IMR-90 (cell line): ENCODE measurements around the gene FAM193A. TPM values are rescaled to one million over a fixed set of nuclear protein-coding genes. Genes with fewer than 3 reads are reported as not detected.

Experiments used
- ATAC-seq: fragments of 200-7000 bp; cut with Tn5 transposase; 2 replicates; pipeline ENCODE4 v1.9.1; 2020; ENCODE audit warnings: low read depth, mild to moderate bottlenecking, moderate library complexity
- BruUV-seq: library from RNA; stranded (reverse); fragments of 400-500 nt; replicated peaks from 2 replicates; lab custom pipeline; 2021; lab: Mats Ljungman, UMichigan
- CTCF ChIA-PET: fragments of 300-600 bp; formaldehyde crosslinking; extraction: SDS; loops from one replicate; lab custom pipeline; 2021; ENCODE audit warnings: antibody characterized with exemption; lab: Yijun Ruan, JAX
- POLR2A ChIA-PET: fragments of 300-600 bp; sonication (Branson Sonifier 250); formaldehyde crosslinking; loops from one replicate; lab custom pipeline; 2022; ENCODE audit warnings: antibody characterized with exemption; ENCODE audit not compliant: unreplicated experiment; lab: Charles Lee
- DNase-seq: peaks from one replicate; pipeline ENCODE4 v3.0.0; 2013
- H2AFZ ChIP-seq: replicated peaks from 2 replicates; pipeline ENCODE3; 2013; ENCODE audit warnings: low read length, mild to moderate bottlenecking; ENCODE audit not compliant: poor library complexity
- H2AK5ac ChIP-seq: 2 replicates; pipeline ENCODE4 v1.6.1; 2013; ENCODE audit warnings: low read depth, low read length, inconsistent platforms
- H2AK9ac ChIP-seq: replicated peaks from 2 replicates; pipeline ENCODE3; 2013; ENCODE audit warnings: mild to moderate bottlenecking, low read depth, low read length, moderate library complexity; ENCODE audit not compliant: poor library complexity
- H2BK120ac ChIP-seq: 2 replicates; pipeline ENCODE4 v1.6.1; 2013; ENCODE audit warnings: low read depth, low read length, inconsistent platforms
- H2BK15ac ChIP-seq: 3 replicates; pipeline ENCODE4 v1.6.1; 2013; ENCODE audit warnings: low read depth, low read length, inconsistent platforms
- H2BK20ac ChIP-seq: 2 replicates; pipeline ENCODE4 v1.6.1; 2013; ENCODE audit warnings: low read depth, mild to moderate bottlenecking, inconsistent platforms, low read length, moderate library complexity
- H2BK5ac ChIP-seq: 2 replicates; pipeline ENCODE4 v1.6.1; 2013; ENCODE audit warnings: mild to moderate bottlenecking, low read depth, low read length, inconsistent platforms; ENCODE audit not compliant: poor library complexity, severe bottlenecking
- H3K14ac ChIP-seq: replicated peaks from 2 replicates; pipeline ENCODE4 v1.6.1; 2013; ENCODE audit warnings: low read depth, low read length, inconsistent platforms
- H3K18ac ChIP-seq: 2 replicates; pipeline ENCODE4 v1.6.1; 2013; ENCODE audit warnings: low read depth, low read length, control low read depth
- H3K23ac ChIP-seq: 2 replicates; pipeline ENCODE4 v1.6.1; 2013; ENCODE audit warnings: low read depth, low read length, inconsistent platforms
- H3K27ac ChIP-seq: 2 replicates; pipeline ENCODE4 v1.5.1; 2013; ENCODE audit warnings: mild to moderate bottlenecking, control low read depth, low read length; ENCODE audit not compliant: insufficient read depth
- H3K27me3 ChIP-seq: 2 replicates; pipeline ENCODE4 v1.6.1; 2013; ENCODE audit warnings: low read length; ENCODE audit not compliant: control insufficient read depth, insufficient read depth
- H3K36me3 ChIP-seq: 2 replicates; pipeline ENCODE4 v1.6.1; 2013; ENCODE audit warnings: low read length, mixed read lengths; ENCODE audit not compliant: control insufficient read depth, insufficient read depth
- H3K4ac ChIP-seq: 2 replicates; pipeline ENCODE4 v1.6.1; 2013; ENCODE audit warnings: low read depth, low read length, inconsistent platforms
- H3K4me1 ChIP-seq: 2 replicates; pipeline ENCODE4 v1.6.1; 2013; ENCODE audit warnings: low read length, mixed read lengths; ENCODE audit not compliant: control insufficient read depth, insufficient read depth
- H3K4me2 ChIP-seq: 2 replicates; pipeline ENCODE4 v1.6.1; 2013; ENCODE audit warnings: low read depth, mild to moderate bottlenecking, control low read depth, low read length, moderate library complexity
- H3K4me3 ChIP-seq: 2 replicates; pipeline ENCODE4 v1.5.1; 2013; ENCODE audit warnings: low read depth, mild to moderate bottlenecking, control low read depth, low read length, moderate library complexity; ENCODE audit not compliant: insufficient read depth
- H3K56ac ChIP-seq: 2 replicates; pipeline ENCODE4 v1.6.1; 2013; ENCODE audit warnings: low read length, inconsistent platforms; ENCODE audit not compliant: insufficient read depth; ENCODE audit errors: extremely low read depth
- H3K79me1 ChIP-seq, 2 experiments: 2 replicates each; pipeline ENCODE4 v1.6.1; 2013; ENCODE audit warnings: low read length in 2 of 2, inconsistent platforms in 1 of 2, low read depth in 1 of 2
- H3K9ac ChIP-seq: 2 replicates; pipeline ENCODE4 v1.6.1; 2013; ENCODE audit warnings: low read depth, low read length, control low read depth
- H3K9me1 ChIP-seq: 2 replicates; pipeline ENCODE4 v1.6.1; 2013; ENCODE audit warnings: low read length, inconsistent platforms; ENCODE audit not compliant: insufficient read depth
- H3K9me3 ChIP-seq: 2 replicates; pipeline ENCODE4 v1.6.1; 2013; ENCODE audit warnings: low read length; ENCODE audit not compliant: control insufficient read depth, insufficient read depth
- H4K20me1 ChIP-seq: 2 replicates; pipeline ENCODE4 v1.6.1; 2013; ENCODE audit warnings: low read length, inconsistent platforms; ENCODE audit not compliant: insufficient read depth
- H4K5ac ChIP-seq: 2 replicates; pipeline ENCODE4 v1.6.1; 2013; ENCODE audit warnings: mild to moderate bottlenecking, low read depth, low read length, control low read depth
- H4K8ac ChIP-seq, 2 experiments: 2 replicates each; pipeline ENCODE4 v1.6.1; 2013; ENCODE audit warnings: low read depth in 2 of 2, low read length in 2 of 2, control low read depth in 1 of 2, inconsistent platforms in 1 of 2
- H4K91ac ChIP-seq: 2 replicates; pipeline ENCODE4 v1.6.1; 2013; ENCODE audit warnings: low read depth, low read length, inconsistent platforms; ENCODE audit not compliant: insufficient read depth
- BHLHE40 ChIP-seq: fragments of 150-350 bp; IDR thresholded peaks from 2 replicates; pipeline ENCODE4 v1.6.1; 2016; ENCODE audit warnings: mild to moderate bottlenecking, low read depth, low read length
- CEBPB ChIP-seq: IDR thresholded peaks from 2 replicates; pipeline ENCODE4 v1.6.1; 2012; ENCODE audit warnings: low read depth, low read length, improper control_type of control experiment
- CHD1 ChIP-seq: IDR thresholded peaks from 2 replicates; pipeline ENCODE4 v1.6.1; 2012; ENCODE audit warnings: low read depth, low read length, improper control_type of control experiment
- FOS ChIP-seq: fragments of 150-350 bp; IDR thresholded peaks from 2 replicates; pipeline ENCODE4 v1.6.1; 2016; ENCODE audit warnings: low read depth, low read length
- MAFK ChIP-seq: IDR thresholded peaks from 2 replicates; pipeline ENCODE4 v1.6.1; 2012; ENCODE audit warnings: low read depth, low read length, improper control_type of control experiment
- MAZ ChIP-seq: IDR thresholded peaks from 2 replicates; pipeline ENCODE4 v1.6.1; 2012; ENCODE audit warnings: low read depth, mild to moderate bottlenecking, low read length, improper control_type of control experiment, moderate library complexity, borderline replicate concordance
- MXI1 ChIP-seq: IDR thresholded peaks from 2 replicates; pipeline ENCODE4 v1.6.1; 2012; ENCODE audit warnings: low read depth, mild to moderate bottlenecking, low read length, moderate library complexity, borderline replicate concordance
- NFE2L2 ChIP-seq: fragments of 150-350 bp; IDR thresholded peaks from 2 replicates; pipeline ENCODE4 v1.6.1; 2016; ENCODE audit warnings: low read depth, mild to moderate bottlenecking, low read length
- POLR2A ChIP-seq: IDR thresholded peaks from 2 replicates; pipeline ENCODE4 v1.6.1; 2012; ENCODE audit warnings: mild to moderate bottlenecking, low read depth, low read length
- RAD21 ChIP-seq: IDR thresholded peaks from 2 replicates; pipeline ENCODE4 v1.6.1; 2012; ENCODE audit warnings: low read length, improper control_type of control experiment
- RCOR1 ChIP-seq: IDR thresholded peaks from 2 replicates; pipeline ENCODE4 v1.6.1; 2012; ENCODE audit warnings: mild to moderate bottlenecking, low read length, improper control_type of control experiment; ENCODE audit not compliant: insufficient replicate concordance
- RFX5 ChIP-seq: IDR thresholded peaks from 2 replicates; pipeline ENCODE4 v1.8.0; 2012; ENCODE audit warnings: low read depth, mild to moderate bottlenecking, low read length, moderate library complexity
- SMC3 ChIP-seq: fragments of 150-350 bp; IDR thresholded peaks from 2 replicates; pipeline ENCODE4 v1.6.1; 2016; ENCODE audit warnings: low read depth, mild to moderate bottlenecking, antibody characterized with exemption, low read length, moderate library complexity
- whole genome bisulfite sequencing, 2 experiments: methylation state at CpG; one replicate each; pipeline versions ENCODE4 v1.1.5 to v1.1.7; 2013; ENCODE audit warnings: missing lambda C conversion rate in 2 of 2; ENCODE audit not compliant: insufficient read length in 1 of 2; ENCODE audit errors: extremely low coverage in 2 of 2; 5-methylcytosine and 5-hydroxymethylcytosine counted together
- dilution Hi-C: fragments of 300-500 bp; cut with HindIII; formaldehyde crosslinking; loops from one replicate; pipeline ENCODE4 v1.14.3; 2018; ENCODE audit warnings: low sequenced_read_pairs; ENCODE audit not compliant: unreplicated experiment
- in situ Hi-C: fragments of 300-500 bp; cut with MboI; formaldehyde crosslinking; loops from 3 replicates; pipeline ENCODE4 v1.14.3; 2019; ENCODE audit warnings: low sequenced_read_pairs, inconsistent platforms, mixed read lengths
- intact Hi-C: fragments of 100-400 bp; cut with micrococcal nuclease; formaldehyde crosslinking; loops from 2 replicates; pipeline ENCODE4 v1.10.0; 2022
- polyA plus RNA-seq, 3 experiments: library from polyadenylated mRNA; depleted of rRNA; stranded (reverse); fragments of >200 nt; gene quantifications; 2 replicates each; pipeline ENCODE4 v1.2.3, GENCODE V29; 2012; ENCODE audit warnings: low replicate concordance in 1 of 3
- total RNA-seq: library from RNA; depleted of rRNA; stranded (reverse); fragments of >200 nt; gene quantifications from 2 replicates; pipeline ENCODE4 v1.2.3, GENCODE V29; 2012
- TF ChIP-seq, protein P1 (sequence below): conservative IDR thresholded peaks from 2 replicates; pipeline ENCODE4 v1.5.1; 2012; ENCODE audit warnings: mild to moderate bottlenecking, low read depth, low read length, improper control_type of control experiment
- TF ChIP-seq, protein P2 (sequence below): fragments of 150-350 bp; IDR thresholded peaks from 2 replicates; pipeline ENCODE4 v1.6.1; 2017; ENCODE audit warnings: mild to moderate bottlenecking, antibody characterized with exemption, low read length, low read depth

The FAM193A gene
- total and polyA plus RNA-seq, 2 of the 4 experiments (the other 2 are of a cell fraction), result 6.8 to 11.0 TPM

DNA sequence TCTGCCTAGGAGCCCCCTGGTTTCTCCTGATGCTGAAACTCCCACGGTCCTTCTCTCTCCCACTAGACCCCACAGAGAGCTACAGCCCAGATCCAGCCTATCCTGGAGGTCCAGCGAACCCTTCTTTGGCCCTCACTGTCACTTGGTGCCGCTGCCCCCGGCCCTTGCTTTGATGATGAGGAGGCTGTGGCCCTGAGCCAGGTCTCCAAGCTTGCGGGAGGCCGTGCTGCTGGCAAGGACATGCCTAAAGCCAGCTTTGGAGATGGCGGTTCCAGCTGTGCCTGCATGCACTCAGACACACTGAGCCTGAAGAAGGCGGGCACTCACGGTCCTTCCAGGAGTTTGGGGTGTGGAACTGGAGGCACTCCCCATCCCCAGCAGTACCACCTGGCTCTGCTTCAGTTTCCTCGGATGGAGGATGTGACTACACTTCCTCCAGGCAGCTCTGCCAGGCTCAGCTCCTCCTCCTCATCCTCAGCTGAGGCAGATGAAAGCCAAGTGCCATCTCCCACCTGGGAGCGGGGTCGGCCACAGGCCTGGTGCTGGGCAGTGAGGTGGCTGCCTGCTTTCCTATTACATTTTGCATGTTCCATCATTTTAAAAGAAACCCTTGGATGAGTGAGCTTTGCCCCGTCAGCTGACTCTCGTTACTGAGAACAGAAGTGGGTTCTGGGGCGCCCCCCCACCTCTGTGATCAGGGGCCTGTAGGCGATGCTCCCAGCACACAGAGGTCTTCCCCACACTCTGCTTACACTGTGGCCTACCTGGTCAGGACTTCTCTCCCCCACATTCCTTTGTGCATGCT is 210.6 kb downstream of the FAM193A start:
- no peak overlapping the region for H2AFZ ChIP-seq
- H3K4ac ChIP-seq, result peak overlapping the region; percentile 68; the same call in 1 of the 2 replicates
- H2BK15ac ChIP-seq, result no peak overlapping the region; the same call in 2 of the 3 replicates
- H3K79me1 ChIP-seq, result peaks cover 28 to 92% of the 10 kb centered on the region in 2 experiments; a peak in 3 of 4 replicates
- peaks cover 40% of the 10 kb centered on the region for H3K9me1 ChIP-seq
- H4K91ac ChIP-seq, result no peak overlapping the region
- DNase-seq (no peak), ATAC-seq (no peak)
- no peak overlapping the region for H3K27ac ChIP-seq
- H3K36me3 ChIP-seq, result peaks cover 48% of the 10 kb centered on the region
- intact Hi-C loops, result no loop called here
- no peak overlapping the region for H3K56ac ChIP-seq
- no peaks in the 10 kb centered on the region for H3K9me3 ChIP-seq
- in situ Hi-C loops, result no loop called here
- no peak overlapping the region for H2BK120ac ChIP-seq
- no peak overlapping the region for H2BK20ac ChIP-seq
- no peak overlapping the region for H3K9ac ChIP-seq
- H4K8ac ChIP-seq, result no peak overlapping the region
- no peak overlapping the region for H3K18ac ChIP-seq
- H3K4me2 ChIP-seq, result no peak overlapping the region
- BruUV-seq, result no TSS peak
- peak overlapping the region; percentile 33 for H2BK5ac ChIP-seq
- ChIA-PET POLR2A (no interaction called here), CTCF (no interaction called here)
- H3K4me3 ChIP-seq, result no peak overlapping the region
- peak overlapping the region; percentile 42; the same call in 1 of the 2 replicates for H2AK5ac ChIP-seq
- H2AK9ac ChIP-seq, result peak overlapping the region; percentile 56
- H3K23ac ChIP-seq, result no peak overlapping the region
- H4K20me1 ChIP-seq, result peaks cover 36% of the 10 kb centered on the region
- H3K14ac ChIP-seq, result peak overlapping the region; percentile 52; the same call in 1 of the 2 replicates
- no peaks in the 10 kb centered on the region for H3K27me3 ChIP-seq
- H4K5ac ChIP-seq, result no peak overlapping the region
- H3K4me1 ChIP-seq, result peaks cover 21% of the 10 kb centered on the region
- 94% methylated on average over 3 of the region's 16 CpGs; no CpG with 5 or more reads in 1 of the 2 experiments for WGBS, 2 experiments
- dilution Hi-C loops, result no loop called here
- TF ChIP-seq BHLHE40, result no peak
- TF ChIP-seq MXI1, result no peak
- TF ChIP-seq RAD21, result no peak
- TF ChIP-seq CEBPB, result no peak
- no peak for TF ChIP-seq MAFK
- TF ChIP-seq MAZ, result no peak
- no peak for TF ChIP-seq CHD1
- no peak for TF ChIP-seq FOS
- no peak for TF ChIP-seq POLR2A
- no peak for TF ChIP-seq RFX5
- no peak for TF ChIP-seq NFE2L2
- no peak for TF ChIP-seq RCOR1
- TF ChIP-seq, protein P1, sequence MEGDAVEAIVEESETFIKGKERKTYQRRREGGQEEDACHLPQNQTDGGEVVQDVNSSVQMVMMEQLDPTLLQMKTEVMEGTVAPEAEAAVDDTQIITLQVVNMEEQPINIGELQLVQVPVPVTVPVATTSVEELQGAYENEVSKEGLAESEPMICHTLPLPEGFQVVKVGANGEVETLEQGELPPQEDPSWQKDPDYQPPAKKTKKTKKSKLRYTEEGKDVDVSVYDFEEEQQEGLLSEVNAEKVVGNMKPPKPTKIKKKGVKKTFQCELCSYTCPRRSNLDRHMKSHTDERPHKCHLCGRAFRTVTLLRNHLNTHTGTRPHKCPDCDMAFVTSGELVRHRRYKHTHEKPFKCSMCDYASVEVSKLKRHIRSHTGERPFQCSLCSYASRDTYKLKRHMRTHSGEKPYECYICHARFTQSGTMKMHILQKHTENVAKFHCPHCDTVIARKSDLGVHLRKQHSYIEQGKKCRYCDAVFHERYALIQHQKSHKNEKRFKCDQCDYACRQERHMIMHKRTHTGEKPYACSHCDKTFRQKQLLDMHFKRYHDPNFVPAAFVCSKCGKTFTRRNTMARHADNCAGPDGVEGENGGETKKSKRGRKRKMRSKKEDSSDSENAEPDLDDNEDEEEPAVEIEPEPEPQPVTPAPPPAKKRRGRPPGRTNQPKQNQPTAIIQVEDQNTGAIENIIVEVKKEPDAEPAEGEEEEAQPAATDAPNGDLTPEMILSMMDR, result no peak
- TF ChIP-seq, protein P2, sequence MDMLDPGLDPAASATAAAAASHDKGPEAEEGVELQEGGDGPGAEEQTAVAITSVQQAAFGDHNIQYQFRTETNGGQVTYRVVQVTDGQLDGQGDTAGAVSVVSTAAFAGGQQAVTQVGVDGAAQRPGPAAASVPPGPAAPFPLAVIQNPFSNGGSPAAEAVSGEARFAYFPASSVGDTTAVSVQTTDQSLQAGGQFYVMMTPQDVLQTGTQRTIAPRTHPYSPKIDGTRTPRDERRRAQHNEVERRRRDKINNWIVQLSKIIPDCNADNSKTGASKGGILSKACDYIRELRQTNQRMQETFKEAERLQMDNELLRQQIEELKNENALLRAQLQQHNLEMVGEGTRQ, result no peak
- TF ChIP-seq SMC3, result no peak
